Measurements from ENCODE around the gene PARVG.

GRCh38 chr22:44133901-44134571 lies 46.7 kb upstream of the PARVG start:
- TF ChIP-seq EZH2 (IDR thresholded peaks at IDR 0.05) = no peak
- TF ChIP-seq POLR2AphosphoS5 (IDR thresholded peaks at IDR 0.05; ENCODE audit: borderline replicate concordance, low read depth, low read length) = no peak

All from SK-N-MC (cell line).